Myocyte (in vitro differentiated cells): ENCODE data around the gene GMCL2. TPM values are rescaled to one million over a fixed set of nuclear protein-coding genes. Genes with fewer than 3 reads are reported as not detected.

Experiments
- DNase-seq: peaks from one replicate; pipeline ENCODE4 v3.0.0-alpha.2; 2012; ENCODE audit warnings: low read depth
- total RNA-seq: library from RNA; depleted of rRNA; stranded (reverse); fragments of >200 nt; gene quantifications from 2 replicates; pipeline ENCODE4 v1.2.3, GENCODE V29; 2014

Gene GMCL2
- total RNA-seq, 1 donor from 2014 or later = not detected

- DNase-seq = no peak
Measured at GRCh38 chr5:178222292-178222691, 35.1 kb upstream of the GMCL2 start.

DNA sequence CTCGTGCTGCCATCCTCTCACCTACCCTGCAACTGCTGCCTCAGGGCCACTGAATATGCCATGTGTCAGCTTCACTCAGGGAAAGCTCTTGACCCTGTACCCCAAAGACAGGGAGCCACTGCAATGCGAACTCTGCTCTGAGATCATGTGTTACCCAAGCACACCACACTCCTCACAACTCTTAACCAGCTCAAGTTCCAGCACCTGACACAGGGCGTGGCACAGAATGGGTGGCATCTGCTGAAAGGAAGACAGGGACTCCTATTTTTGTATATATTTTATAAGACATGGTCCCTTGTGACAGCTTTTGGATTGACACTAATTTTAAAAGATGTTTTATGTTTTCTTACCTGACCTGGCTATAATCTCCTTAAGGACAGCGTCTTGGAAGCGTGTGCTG is 34.7 kb upstream of the GMCL2 start:
- peak; percentile 80 for DNase-seq

DNA sequence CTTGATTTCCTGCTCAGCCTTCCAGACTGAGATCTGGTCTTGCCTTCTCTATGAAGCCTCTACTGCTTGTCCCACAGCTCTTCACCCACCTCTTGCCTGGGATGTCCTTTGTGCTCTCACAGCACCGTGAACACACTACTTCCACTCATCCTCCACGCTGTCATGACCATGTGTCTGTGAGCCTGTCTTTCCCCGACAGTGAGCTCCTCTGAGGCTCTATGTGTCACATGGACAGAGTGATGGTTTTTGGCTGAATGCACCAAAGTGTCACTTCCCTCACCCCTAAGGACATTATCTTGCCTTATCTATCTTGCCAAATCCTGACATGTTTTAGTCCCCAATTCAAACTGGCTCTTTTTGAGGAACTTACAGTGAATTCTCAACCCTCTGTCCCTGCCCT is 34.1 kb upstream of the GMCL2 start:
- DNase-seq = no peak

DNA sequence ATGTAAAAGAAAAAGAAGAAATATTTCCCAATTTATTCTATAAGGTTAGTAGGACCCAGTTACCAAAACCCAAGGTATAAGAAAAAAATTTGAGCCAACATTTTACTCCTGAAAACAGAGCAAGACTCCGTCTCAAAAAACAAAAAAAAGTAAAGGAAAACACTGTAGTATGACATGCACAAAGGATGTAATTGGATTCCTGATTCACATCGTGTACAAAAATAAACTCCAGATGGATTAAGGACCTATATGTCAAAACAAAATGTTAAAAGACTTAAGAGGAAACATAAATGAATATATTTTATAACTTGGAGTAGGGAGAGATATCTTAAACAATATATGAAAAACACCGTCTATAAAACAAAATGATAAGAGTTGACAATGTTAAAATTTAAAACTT is 31.7 kb upstream of the GMCL2 start:
- no peak for DNase-seq

GRCh38 chr5:178218237-178218776 is 31.1 kb upstream of the GMCL2 start:
- DNase-seq = no peak

DNA sequence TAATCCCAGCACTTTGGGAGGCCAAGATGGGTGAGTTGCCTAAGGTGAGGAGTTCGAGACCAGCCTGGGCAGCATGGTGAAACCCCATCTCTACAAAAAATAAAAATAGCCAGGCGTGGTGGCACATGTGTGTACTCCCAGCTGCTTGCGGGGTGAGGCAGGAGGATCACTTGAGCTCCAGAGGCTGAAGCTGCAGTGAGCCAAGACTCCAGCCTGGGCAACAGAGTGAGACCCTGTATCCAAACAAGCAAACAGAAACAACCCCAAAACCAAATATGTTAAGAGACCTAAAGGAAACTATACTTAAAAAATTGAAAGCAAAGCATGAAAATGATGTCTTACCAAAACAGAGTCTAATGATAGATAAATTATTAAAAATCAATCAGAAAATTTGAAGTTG is 29.6 kb upstream of the GMCL2 start:
- DNase-seq = peak; percentile 29

DNA sequence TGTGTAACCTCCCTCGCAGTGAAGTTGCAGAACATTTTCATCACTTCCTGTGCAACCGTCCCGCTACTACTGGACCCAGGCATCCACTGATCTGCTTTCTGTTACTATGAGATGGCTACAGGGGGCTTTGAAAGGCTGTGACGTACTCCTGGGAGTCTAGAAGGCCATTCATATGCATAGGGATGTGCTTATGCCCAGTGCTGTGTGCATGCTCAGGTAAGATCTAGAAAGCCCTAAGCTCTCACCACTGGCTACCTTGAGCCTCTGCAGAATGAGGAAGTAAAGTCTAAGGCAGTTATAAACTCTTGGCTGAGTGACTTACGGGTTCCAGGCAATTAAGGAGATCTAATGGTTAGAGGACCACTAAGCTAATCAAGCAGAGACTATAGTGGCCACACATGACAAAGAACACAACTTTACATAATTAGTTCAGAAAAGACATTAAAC is 28.9 kb upstream of the GMCL2 start:
- no peak for DNase-seq

DNA sequence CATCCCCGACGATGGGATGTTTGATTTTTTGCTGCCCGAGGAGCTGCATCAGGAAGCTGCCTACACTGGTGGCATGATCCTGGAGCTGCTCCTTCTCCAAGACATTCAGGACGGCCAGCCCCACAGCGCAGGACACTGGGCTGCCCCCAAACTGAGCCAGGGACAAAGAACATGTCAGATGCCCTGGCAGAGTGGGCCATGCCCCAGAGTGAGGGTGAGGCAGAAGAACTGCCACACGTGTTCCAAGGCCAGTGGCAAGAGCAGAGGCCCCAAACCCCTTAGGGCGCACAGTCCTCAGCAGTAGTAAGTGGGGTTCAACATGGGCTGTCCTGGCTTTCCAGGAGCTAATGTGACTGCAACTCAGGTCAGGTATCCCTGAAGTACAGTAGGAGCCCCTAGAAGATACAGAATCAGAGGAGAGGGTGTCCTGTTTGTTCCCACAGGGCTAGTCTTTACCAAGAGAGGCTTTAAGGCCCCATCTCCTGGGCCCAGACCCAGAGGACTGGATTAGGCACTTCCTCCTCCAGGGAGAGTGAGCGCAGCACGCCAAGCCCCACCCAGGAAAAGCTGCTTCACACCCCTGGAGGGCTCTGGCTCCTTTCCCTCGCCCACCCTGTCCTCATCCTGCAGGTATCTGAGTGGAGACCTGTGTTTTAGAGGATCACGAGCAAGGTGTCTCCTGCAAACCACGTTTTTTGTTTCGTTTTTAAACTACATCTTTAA is 28.3 kb upstream of the GMCL2 start:
- DNase-seq = no peak

- DNase-seq = no peak
Measured at GRCh38 chr5:178214160-178214803, 27.1 kb upstream of the GMCL2 start.

DNA sequence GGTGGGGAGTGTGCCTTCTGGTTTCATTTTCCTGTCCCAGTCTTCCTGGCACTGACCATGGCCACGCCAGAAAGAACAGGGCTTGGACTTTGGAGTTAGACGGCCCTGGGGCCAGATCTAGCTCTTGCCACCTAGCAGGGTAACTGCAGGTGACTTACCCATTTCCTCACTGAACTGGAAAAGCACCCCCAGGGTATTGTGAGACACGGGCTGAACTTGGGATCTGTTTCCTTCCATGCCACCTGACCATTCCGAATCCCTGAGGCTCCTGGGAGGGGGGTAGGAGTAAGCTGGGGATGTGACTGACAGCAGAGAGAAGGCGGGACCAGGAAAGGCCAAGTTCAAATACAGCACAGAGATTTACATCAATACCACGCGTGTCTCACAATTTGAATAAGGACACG is 26.6 kb upstream of the GMCL2 start:
- no peak for DNase-seq

DNA sequence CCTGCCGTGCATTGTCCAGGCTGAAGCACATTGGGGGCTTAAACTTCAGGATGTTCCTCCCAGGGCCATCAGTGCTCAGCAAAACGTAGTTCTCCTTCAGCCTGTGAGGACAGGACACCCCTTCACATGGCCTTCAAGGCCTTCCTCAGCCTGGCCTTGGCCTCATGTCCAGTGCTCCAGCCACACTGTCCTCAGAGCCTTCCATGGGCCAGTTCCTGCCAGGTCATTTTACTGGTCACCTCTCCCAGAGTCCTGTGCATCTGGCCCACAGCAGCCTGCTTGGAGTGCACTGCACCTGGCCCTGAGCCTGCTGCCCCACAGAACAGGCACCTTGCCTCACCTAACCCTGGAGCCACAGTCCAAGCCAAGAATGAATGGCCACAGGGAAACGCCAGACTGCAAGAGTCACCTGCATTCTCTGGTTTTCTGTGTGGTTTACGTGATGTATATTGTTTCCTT is 25.9 kb upstream of the GMCL2 start:
- no peak for DNase-seq

DNA sequence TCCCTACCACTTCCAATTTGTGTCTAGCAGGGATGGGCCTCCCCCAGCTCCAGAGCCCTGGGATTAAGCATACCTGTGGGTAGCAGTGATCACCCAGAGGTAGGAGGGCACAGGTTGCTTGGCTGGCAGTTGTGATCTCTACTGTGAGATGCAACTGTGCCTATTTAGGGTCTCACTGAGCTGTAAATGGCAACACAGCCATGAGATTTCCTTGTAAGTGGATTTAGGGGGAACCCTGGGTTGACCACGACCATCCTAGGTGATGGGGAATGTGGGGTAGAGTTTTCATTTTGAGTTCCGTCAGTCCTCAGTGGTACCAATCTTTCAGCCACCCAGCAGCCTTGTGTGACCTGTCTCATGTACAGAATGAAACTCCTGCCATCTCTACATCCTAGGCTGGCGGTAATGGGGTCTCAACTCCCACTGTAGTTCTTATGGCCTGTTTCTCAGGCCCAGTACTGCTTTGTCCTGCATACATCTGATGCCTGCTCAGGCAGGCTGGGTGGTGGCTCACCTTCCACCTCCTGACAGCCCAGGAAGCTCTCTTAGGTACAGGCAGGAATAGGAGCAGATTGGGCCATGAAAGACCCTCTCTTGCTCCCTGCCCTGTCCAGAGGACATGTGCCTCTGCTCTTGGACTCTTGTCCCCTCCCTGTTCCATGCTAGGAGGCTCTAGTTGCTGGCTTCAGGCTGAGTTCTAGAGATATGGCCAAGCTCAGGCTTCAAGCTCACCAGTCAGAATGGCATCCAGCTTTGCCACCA is 25.3 kb upstream of the GMCL2 start:
- DNase-seq = no peak

DNA sequence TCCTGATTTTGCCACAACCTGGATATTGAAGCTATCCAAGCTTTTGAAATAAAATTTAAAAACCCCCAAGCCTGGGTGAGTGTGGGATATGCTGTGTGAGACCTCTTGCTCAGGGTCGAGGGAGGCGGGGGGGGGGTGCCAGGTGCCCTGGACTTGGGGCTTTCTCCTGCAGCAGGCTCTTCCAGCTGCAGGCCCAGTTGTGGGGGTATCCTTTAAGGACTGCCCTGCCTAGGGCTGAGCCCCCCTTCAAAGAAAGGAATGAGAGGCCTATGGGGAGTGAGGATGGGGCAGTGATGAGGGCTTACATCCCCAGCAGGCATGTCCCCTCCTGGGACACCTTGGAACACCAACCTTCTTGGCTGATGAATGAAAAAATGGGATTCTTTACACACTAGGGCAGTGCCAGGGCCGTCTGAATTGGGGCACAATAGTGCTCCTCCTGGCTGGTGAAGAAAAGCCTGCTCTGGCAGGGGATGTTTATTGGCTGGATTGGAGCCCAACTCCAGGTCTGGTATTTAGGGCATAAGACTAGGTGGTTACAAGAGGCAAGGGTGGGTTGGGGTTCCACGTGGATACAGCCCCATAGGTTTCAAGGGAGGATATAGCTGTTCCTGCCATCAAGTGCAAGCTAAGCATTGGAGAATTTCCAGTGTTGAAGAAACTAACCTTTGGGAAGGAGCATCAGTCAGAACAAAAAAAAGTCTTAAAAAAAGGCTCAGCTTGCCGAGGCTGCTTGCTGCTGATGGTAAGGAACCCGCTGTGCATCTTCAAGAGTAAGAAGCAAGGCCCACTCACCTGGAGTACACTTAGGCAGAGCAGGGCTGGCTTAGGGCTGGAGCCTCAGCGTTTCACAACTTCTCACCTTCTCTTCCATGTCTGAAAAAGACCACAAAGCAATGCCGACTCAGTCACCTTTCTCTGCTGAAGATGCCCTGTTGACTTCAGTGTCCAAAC is 24.2 kb upstream of the GMCL2 start:
- no peak for DNase-seq

- DNase-seq = no peak
Measured at GRCh38 chr5:178210686-178211085, 23.5 kb upstream of the GMCL2 start.

DNA sequence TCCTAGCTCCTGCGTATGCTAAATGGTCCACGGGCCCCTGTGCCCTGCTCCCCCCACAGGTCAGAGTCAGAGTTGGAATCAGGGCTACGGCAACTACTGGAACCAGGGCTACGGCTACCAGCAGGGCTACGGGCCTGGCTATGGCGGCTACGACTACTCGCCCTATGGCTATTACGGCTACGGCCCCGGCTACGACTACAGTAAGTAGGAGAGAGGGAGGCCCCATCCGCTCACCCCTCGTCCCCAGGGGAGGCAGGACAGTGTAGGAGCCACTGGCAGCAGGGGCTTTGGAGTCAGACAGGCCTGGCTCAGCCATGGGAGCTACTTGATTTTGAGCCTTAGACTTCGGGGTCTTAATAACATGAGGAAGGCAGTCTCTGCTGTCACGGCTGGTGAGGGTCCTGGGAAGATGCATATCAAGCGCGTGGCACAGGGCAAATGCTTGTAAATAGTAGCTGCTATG is 22.9 kb upstream of the GMCL2 start:
- DNase-seq = no peak

DNA sequence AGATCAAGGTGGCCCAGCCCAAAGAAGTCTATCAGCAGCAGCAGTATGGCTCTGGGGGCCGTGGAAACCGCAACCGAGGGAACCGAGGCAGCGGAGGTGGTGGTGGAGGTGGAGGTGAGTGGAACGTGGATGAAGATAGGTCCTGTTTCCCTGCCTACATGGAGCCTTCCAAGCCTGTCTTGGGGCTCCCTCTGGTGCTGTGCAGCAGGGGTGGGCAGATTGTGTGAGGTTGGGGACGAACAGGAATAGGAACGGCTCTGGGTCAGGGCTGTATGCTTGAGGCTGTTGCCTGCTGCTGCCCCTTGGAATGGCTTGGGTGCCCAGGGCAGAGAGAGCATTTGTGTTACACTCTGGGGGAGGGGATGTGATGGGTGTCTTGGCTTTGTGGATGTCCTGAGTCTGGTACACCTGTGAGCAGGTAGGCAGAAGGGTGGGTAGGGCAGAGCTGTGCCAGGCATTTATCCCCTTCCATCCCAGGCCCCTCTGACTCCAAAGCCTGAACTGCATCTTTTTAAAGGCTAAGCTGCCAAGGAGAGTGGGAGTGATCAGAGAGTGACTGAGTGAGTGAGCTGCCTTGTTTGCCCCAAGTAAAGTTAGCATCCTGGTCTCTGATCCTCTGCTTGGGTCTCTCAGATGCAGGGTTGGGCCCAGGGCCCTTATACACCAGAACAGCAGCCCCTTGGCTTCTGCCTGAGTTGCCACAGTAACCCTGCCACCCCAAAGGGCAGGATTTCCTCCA is 22.3 kb upstream of the GMCL2 start:
- no peak for DNase-seq

DNA sequence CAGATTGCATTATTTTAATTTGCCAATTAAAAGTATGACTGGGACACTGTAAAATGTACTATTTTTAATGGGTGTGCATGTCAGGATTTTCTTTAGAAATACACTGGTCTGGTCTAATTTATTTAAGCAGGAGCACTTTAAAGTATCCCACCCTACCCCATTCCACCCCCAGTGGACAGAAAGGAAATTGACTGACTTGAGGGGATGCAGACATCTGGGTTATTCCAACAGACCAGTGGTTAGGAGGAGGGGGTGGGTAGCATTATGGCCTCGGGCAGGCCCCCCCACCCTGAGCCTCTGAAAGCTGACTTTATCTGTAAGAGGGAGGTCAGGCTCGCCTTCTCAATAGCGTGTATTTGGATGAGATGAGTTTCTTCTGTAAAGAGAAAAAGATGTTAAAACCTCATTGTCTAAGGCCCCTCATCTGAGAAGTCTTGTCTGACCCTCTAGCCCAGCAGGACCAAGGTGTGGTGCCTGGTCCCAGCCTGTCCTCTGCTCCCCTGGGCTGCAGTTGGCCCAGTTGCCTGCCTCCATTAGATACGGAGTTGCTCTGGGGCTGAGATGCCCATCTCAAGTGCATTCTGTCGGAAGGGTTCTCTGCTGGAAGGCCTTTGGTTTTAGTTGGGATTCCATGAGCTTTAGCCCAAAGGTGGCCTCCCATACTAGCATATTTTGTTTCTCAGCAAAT is 21.5 kb upstream of the GMCL2 start:
- no peak for DNase-seq

DNA sequence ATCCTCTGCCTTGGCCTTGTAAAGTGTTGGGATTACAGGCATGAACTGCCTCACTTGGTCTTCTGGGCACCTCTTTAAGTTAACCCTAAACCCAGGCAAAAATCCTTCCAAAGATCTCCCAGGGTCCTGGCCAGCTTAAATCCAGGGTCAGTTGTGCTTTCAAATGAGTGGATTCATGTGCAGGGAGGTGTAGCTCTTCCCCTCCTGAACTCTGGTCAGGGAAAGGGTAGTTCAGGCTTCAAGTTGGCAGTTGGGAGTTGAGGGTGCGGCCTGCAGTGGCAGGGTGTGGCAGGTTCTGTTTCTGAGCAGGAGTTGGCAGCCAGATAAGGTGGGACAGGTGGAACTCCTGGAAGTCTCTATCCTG is 20.7 kb upstream of the GMCL2 start:
- no peak for DNase-seq

GRCh38 chr5:178207183-178207916 is 20.2 kb upstream of the GMCL2 start:
- DNase-seq = no peak
